ENCODE data around the gene TSPOAP1. TPM values are rescaled to one million over a fixed set of nuclear protein-coding genes. Genes with fewer than 3 reads are reported as not detected.

Gene TSPOAP1
- total and polyA plus RNA-seq, 2 experiments from 2014 or later: 15.4 to 19.0 TPM

DNA sequence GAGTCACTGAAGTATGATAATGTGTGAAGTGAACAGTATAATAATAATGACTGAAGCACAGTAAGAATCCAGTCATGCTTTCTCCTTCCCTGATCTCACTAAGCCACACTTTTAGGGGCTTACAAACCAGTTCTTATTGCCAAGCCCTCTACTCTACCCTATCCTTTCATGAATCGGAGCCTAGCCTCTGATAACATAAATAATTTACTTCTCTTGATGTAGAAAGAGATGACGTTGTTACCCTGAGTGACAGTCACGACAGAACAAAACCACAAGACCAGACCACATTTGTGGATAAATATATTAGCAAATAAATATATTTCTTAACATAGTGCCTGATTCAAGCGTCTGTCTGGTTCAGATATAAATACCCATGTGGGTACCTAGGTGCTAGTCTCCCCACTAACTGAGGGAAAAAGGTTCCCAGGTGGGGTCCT is 24.8 kb upstream of the TSPOAP1 start:
- Histone ChIP-seq H3K9me3 (ENCODE audit: low read depth) (no peaks in the 10 kb centered on the region), H2AFZ (no peak overlapping the region), H3K4me1 (ENCODE audit: insufficient read depth) (peaks cover 11% of the 10 kb centered on the region), H3K36me3 (replicated peaks; ENCODE audit: insufficient read depth, low read depth) (no peaks in the 10 kb centered on the region), H3K27ac (peak overlapping the region; percentile 93), H3K27me3 (no peaks in the 10 kb centered on the region), H4K20me1 (ENCODE audit: insufficient read depth, poor library complexity, severe bottlenecking) (no peaks in the 10 kb centered on the region), H3K4me2 (peak overlapping the region; percentile 90), H3K4me3 (peak overlapping the region; percentile 59), H3K9me2 (replicated peaks; ENCODE audit: insufficient read depth) (no peaks in the 10 kb centered on the region), H3K79me2 (peaks cover 26% of the 10 kb centered on the region)
- no peak for DNase-seq (ENCODE audit: low spot score)
- 87% methylated on average over 4 of the region's 4 CpGs for WGBS (ENCODE audit: low lambda C conversion rate, missing lambda C conversion rate)
- TF ChIP-seq EZH2 (IDR thresholded peaks at IDR 0.05; ENCODE audit: borderline replicate concordance) (no peak), EZH2phosphoT487 (IDR thresholded peaks at IDR 0.05; ENCODE audit: low read depth, severe bottlenecking, unreplicated experiment) (no peak), CTCF (IDR thresholded peaks at IDR 0.05; ENCODE audit: poor library complexity) (no peak)

DNA sequence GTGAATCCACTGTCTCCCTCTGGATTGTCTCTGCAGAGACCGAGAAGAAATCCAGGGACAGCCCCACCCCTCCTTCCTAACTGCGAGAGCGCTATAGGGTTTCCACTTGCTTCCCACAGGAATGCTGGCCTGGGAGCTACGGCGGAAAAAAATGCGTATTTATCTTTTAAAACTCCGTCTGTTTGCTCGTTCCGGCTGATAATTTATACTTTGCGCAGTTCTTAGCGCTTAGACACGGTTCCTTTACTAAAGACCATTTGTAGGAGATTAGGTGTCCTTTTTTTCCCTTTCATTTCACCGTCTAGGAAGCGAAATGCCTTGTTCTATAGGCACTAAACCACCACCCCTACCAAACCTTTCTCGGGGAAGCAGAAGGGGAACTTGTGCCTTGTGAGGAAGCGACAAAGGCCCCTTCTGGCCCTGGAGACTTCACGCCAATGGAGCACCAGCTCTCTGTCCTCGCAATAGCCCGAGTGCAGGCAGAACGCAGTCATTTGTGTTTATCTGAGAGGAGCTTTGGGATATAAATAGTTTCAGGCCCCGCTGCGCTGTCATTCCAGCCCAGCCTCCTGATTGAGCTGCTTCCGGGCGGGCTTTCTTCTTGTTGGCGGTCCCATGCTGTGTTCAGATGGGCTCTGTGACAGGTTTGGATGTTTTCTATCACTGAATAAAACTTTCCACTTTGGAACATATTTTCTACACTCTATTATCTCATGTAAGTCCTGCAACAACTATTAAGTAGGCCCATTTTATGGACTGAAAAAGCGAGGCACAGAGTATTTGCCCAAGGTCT is 24.2 kb upstream of the TSPOAP1 start:
- H3K4me2 ChIP-seq: peak overlapping the region; percentile 90
- peaks cover 26% of the 10 kb centered on the region for H3K79me2 ChIP-seq
- peak overlapping the region; percentile 93 for H3K27ac ChIP-seq
- 3% methylated on average over 26 of the region's 26 CpGs for WGBS (ENCODE audit: low lambda C conversion rate, missing lambda C conversion rate)
- TF ChIP-seq CTCF (IDR thresholded peaks at IDR 0.05; ENCODE audit: poor library complexity) (no peak), EZH2 (IDR thresholded peaks at IDR 0.05; ENCODE audit: borderline replicate concordance) (no peak)
- peaks cover 11% of the 10 kb centered on the region for H3K4me1 ChIP-seq (ENCODE audit: insufficient read depth)
- H3K9me3 ChIP-seq (ENCODE audit: low read depth): no peaks in the 10 kb centered on the region
- peak overlapping the region; percentile 58 for H2AFZ ChIP-seq
- DNase-seq (ENCODE audit: low spot score): peak; percentile 57
- H3K4me3 ChIP-seq: peak overlapping the region; percentile 59
- no peaks in the 10 kb centered on the region for H3K36me3 ChIP-seq (replicated peaks; ENCODE audit: insufficient read depth, low read depth)
- H3K27me3 ChIP-seq: no peaks in the 10 kb centered on the region
- H3K9me2 ChIP-seq (replicated peaks; ENCODE audit: insufficient read depth): no peaks in the 10 kb centered on the region
- no peaks in the 10 kb centered on the region for H4K20me1 ChIP-seq (ENCODE audit: insufficient read depth, poor library complexity, severe bottlenecking)

- H3K79me2 ChIP-seq: peaks cover 26% of the 10 kb centered on the region
- H4K20me1 ChIP-seq (ENCODE audit: insufficient read depth, poor library complexity, severe bottlenecking): no peaks in the 10 kb centered on the region
- no peaks in the 10 kb centered on the region for H3K9me3 ChIP-seq (ENCODE audit: low read depth)
- peaks cover 11% of the 10 kb centered on the region for H3K4me1 ChIP-seq (ENCODE audit: insufficient read depth)
- no peaks in the 10 kb centered on the region for H3K9me2 ChIP-seq (replicated peaks; ENCODE audit: insufficient read depth)
- WGBS (ENCODE audit: low lambda C conversion rate, missing lambda C conversion rate): under 1% methylated on average over 47 of the region's 60 CpGs
- peak within 1 kb of the TSS; percentile 79 for H3K4me3 ChIP-seq
- H2AFZ ChIP-seq: peak within 1 kb of the TSS; percentile 59
- peak within 1 kb of the TSS; percentile 93 for H3K27ac ChIP-seq
- DNase-seq (ENCODE audit: low spot score): peak; percentile 96
- H3K4me2 ChIP-seq: peak within 1 kb of the TSS; percentile 90
- H3K27me3 ChIP-seq: no peaks in the 10 kb centered on the region
- no peaks in the 10 kb centered on the region for H3K36me3 ChIP-seq (replicated peaks; ENCODE audit: insufficient read depth, low read depth)
- TF ChIP-seq EZH2phosphoT487 (IDR thresholded peaks at IDR 0.05; ENCODE audit: low read depth, severe bottlenecking, unreplicated experiment) (no peak), CTCF (IDR thresholded peaks at IDR 0.05; ENCODE audit: poor library complexity) (no peak), EZH2 (IDR thresholded peaks at IDR 0.05; ENCODE audit: borderline replicate concordance) (no peak)
These were observed 23.4 kb upstream of the TSPOAP1 start, which contains the start of gene SUPT4H1 for GRCh38 chr17:58351831-58352595. SUPT4H1 (minus strand) TSS chr17:58352201; CDS start chr17:58352135, 66 bp downstream.

Data from hepatocyte (in vitro differentiated cells).